GM18951 (cell line): ENCODE measurements around the gene PHC3.
"Not testable (repeated sequence)": the region's sequence is repeated elsewhere in the genome, so short reads cannot be mapped to it uniquely, and the experiment has no call there.

ENCODE experiments used
- POLR2A ChIP-seq: IDR thresholded peaks from 4 replicates; pipeline ENCODE4 v1.6.1; 2011; ENCODE audit warnings: mild to moderate bottlenecking; ENCODE audit not compliant: insufficient read length, insufficient read depth; ENCODE audit errors: extremely low read depth
- in situ Hi-C: fragments of 300-500 bp; cut with MboI; formaldehyde crosslinking; loops from one replicate; pipeline ENCODE4 v1.12.0; 2022; ENCODE audit warnings: low sequenced_read_pairs, mixed read lengths, inconsistent platforms; ENCODE audit not compliant: unreplicated experiment

Gene PHC3

DNA sequence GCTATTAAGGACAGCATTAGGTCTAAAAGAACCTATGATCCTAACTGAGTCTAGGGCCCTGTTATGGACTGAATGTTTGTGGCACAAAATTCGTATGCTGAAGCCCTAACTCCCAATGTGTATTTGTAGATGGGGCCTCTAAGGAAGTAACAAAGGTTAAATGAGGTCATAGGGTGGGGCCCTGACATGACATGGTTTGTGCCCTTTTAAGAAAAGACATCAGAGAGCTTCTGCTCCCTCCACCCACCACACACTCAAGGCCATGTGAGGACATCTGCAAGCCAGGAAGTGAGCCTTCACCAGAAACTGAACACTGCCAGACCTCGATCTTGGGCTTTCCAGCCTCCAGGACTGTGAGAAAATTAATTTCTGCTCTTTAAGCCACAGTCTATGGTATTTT, 49.2 kb downstream of the PHC3 start:
- in situ Hi-C loops: no loop called here

DNA sequence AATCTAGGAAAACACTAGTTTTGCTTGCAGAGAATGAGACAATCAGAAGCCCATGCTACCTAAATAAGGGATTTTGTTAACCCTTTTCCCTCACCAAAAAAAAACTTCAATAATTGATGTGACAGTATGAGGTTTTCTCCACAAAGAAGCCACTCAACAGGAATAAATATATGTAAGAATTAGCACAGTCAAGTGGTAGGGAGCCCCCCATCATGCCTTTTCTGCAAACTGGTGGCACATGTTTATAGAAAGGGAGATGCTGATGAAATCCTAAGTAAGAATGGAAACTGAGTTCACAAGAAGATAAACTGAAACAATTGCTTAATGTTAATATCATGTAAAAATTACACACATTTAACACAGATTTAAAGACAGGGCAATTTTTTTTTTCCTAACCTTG, 51.0 kb downstream of the PHC3 start:
- no peak for TF ChIP-seq POLR2A
- in situ Hi-C loops: no loop called here

More for the DNA sequence above, 49.2 kb downstream of the PHC3 start:
- no peak for TF ChIP-seq POLR2A

DNA sequence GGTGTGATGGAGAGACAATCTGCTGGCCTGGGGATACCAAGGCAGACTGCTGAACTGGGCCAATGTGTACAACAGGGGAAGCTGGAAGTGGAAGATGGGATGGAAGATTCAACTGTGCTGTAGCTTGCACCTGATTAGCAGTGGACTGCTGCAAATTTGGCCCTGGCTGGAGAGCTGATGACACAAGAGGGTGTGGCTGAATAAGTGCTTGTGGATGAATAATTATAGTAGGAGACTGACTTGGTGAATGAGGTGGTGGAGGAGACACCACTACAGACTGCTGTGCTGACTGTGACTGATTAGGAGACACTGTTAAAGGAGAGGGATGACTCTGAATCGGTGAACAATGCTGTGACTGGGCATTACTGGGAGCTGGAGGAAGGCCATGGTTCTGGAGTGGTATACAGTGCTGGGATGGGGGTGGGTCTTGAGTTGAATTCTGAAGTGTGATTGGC, 52.5 kb downstream of the PHC3 start:
- in situ Hi-C loops: loop anchor here (10.0 kb wide), 1 partner anchor 46 kb away; no protein-coding TSS in a partner anchor
- no peak for TF ChIP-seq POLR2A

- TF ChIP-seq POLR2A: no peak
- in situ Hi-C loops: loop anchor here (10.0 kb wide), 1 partner anchor 46 kb away; no protein-coding TSS in a partner anchor
Observed at GRCh38 chr3:170128259-170128976, 53.1 kb downstream of the PHC3 start.

DNA sequence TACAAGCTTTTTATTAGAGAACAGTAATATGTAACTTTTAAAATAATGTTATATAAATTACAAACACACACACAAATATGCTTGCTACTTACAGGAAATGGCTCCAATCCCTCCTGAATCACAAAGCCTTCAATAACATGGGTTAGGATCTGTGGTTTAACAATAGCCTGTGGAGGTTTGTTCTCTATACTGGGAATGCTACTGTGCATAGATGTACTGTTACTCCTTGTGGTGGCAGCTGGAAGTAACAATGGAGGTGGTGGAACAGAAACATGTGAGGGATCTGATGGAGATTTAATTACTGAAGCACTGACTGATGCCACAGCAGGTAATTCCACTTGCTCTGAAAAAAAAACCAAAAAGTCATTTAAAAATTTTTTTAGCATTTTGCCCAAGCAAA, 64.4 kb downstream of the PHC3 start:
- in situ Hi-C loops: no loop called here
- no peak for TF ChIP-seq POLR2A

GRCh38 chr3:170114165-170114564, 67.4 kb downstream of the PHC3 start:
- in situ Hi-C loops: not testable (repeated sequence)

DNA sequence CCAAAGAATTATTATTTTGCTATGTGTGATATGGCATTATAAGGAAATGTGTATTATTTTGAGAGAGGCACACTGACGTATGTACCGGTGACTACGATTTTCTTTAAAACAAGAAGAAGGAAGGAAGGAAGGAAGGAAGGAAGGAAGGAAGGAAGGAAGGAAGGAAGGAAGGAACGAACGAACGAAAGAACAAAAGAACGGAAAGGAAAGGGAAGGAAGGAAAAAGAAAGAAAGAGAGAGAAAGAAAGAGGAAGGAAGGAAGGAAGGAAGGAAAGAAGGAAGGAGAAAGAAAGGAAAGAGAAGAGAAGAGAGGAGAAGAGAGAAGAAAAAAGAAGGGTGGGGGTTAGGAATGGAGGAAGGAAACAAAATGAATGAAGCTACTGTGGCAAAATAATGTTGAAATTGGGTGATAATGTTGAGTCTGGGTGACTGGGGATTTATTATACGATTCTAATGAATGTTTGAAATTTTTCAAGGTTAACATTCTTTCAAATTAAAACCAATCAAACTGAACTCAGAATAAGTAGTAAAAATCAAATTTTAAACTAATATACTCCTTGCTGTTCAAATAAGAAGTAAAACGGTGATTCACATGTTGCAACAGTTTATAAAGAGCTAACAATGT, 70.3 kb downstream of the PHC3 start:
- no peak for TF ChIP-seq POLR2A
- in situ Hi-C loops: no loop called here

- no peak for TF ChIP-seq POLR2A
- in situ Hi-C loops: no loop called here
Observed at GRCh38 chr3:170109579-170110293, 71.8 kb downstream of the PHC3 start.

- in situ Hi-C loops: no loop called here
- no peak for TF ChIP-seq POLR2A
Observed at GRCh38 chr3:170108955-170109354, 72.6 kb downstream of the PHC3 start.

DNA sequence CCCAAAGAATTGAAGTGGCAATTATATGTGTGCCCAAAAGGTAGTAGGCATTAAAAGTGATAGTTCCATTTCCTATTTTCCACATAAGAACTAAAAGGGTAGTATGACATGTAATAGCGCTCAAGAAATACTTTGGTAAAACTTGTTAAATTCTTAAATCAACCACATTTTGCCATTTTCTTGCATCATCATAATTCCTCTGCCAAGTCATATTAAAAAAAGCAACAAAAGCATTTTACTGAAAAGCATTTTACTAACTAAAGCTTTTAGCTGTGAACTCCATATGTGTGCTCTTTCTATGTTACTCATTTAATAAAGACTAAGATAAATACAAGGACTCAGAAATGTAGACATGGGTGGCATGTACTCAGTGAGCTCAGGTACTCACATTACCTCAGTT, 73.6 kb downstream of the PHC3 start:
- in situ Hi-C loops: no loop called here
- TF ChIP-seq POLR2A: no peak

DNA sequence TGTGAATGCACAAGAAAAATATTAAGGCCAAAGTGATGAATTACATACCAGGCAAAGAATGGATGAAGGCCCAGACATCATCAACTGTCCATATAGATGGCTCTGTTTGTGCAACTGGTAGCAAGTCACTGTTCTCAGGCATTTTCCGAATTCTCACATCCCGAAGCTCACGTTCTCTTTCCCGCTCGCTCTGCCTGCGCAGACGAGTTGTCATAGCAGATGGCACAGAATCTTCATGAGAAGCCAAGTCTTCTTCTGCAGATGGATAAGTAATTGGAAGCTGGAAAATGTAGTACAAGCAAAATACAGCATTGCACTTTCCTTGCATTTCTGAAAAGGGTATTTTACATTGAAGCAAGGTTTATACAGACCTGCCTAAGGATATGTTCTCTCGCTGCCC, 79.1 kb downstream of the PHC3 start:
- in situ Hi-C loops: no loop called here
- TF ChIP-seq POLR2A: no peak

GRCh38 chr3:170100944-170101343, 80.6 kb downstream of the PHC3 start:
- no peak for TF ChIP-seq POLR2A
- in situ Hi-C loops: no loop called here

DNA sequence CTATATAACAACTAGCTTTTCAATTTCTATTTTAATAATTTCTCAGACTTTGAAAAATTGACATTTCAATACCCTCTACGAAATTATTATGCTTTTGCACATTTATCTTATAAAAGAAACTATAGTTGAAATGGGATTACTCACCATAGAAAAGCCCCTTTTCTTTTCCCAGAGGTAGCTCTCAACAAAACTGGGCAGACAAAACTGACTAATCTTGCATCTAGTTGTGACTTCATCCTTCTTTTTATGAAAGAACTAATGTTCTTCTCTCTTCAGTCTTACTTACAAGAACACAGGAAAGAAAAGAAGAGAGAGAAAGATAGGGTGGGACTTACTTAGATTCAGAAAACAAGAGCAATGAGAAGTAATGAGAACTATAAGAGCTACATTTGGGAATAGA, 82.8 kb downstream of the PHC3 start:
- no peak for TF ChIP-seq POLR2A

GRCh38 chr3:170096342-170096741, 85.2 kb downstream of the PHC3 start:
- TF ChIP-seq POLR2A: no peak
- in situ Hi-C loops: no loop called here

More for the DNA sequence above, 82.8 kb downstream of the PHC3 start:
- in situ Hi-C loops: no loop called here
